IPS DF 6.9 (cell line): Measurements from ENCODE around the gene TNFSF12.
"Not testable (repeated sequence)": the region's sequence is repeated elsewhere in the genome, so short reads cannot be mapped to it uniquely, and the experiment has no call there.

Experiments
- DNase-seq: peaks from one replicate; pipeline ENCODE4 v3.0.0-alpha.2; 2013; ENCODE audit warnings: low read depth, low spot score
- H3K27ac ChIP-seq: one replicate; pipeline ENCODE4 v1.5.1; 2013; ENCODE audit warnings: low read length, control low read depth
- H3K27me3 ChIP-seq: 2 replicates; pipeline ENCODE4 v1.6.1; 2013; ENCODE audit warnings: mild to moderate bottlenecking, low read length; ENCODE audit not compliant: control insufficient read depth, insufficient read depth
- H3K36me3 ChIP-seq: 2 replicates; pipeline ENCODE4 v1.6.1; 2013; ENCODE audit warnings: low read length; ENCODE audit not compliant: control insufficient read depth, insufficient read depth
- H3K4me1 ChIP-seq: 2 replicates; pipeline ENCODE4 v1.6.1; 2013; ENCODE audit warnings: low read length; ENCODE audit not compliant: control insufficient read depth, insufficient read depth
- H3K4me3 ChIP-seq: 2 replicates; pipeline ENCODE4 v1.5.1; 2013; ENCODE audit warnings: mild to moderate bottlenecking, low read length
- H3K9me3 ChIP-seq: 2 replicates; pipeline ENCODE4 v1.6.1; 2013; ENCODE audit warnings: low read length, inconsistent platforms; ENCODE audit not compliant: control insufficient read depth, insufficient read depth
- WGBS: extraction: QIAGEN DNeasy Blood & Tissue Kit; methylation state at CpG from one replicate; pipeline ENCODE4 v1.1.7; 2013; ENCODE audit warnings: mixed read lengths, missing lambda C conversion rate; ENCODE audit not compliant: insufficient read length, insufficient coverage; 5-methylcytosine and 5-hydroxymethylcytosine counted together

The TNFSF12 gene

DNA sequence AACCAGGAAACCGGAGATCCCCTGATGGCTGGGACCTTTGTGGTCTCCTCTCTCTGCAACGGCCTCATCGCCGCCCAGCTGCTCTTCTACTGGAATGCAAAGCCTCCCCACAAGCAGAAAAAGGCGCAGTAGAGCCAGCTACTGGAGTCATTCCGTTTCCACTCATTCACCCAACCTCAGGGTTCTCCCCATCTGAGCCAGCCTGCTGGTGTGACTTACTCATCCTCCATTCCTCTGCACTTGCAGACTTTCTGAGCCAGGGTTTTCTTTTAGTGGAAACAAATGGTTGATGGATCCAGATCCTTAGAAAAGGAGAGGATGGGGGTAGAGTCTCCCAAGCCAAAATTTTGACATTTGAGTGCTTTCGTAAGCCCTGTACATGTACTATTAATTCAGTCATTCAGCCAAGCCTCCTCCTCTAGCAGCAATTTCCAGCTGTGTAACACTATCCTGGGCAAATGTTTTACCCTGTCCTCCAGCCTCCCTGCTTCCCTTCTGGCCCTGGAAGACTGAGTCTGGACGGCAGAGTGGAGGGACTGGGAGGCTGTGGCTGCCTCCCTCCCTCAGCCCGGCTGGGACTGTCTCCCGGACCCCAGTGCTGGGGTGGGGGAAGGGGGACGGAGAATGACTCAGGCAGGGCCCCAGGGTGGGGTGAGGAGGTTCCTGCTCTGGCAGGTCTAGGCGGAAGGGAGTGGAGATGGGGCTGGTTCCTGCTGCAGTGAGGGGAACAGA lies 38.7 kb downstream of the TNFSF12 start:
- Histone ChIP-seq H3K9me3 (no peaks in the 10 kb centered on the region), H3K36me3 (peaks cover 7% of the 10 kb centered on the region; the same call in 1 of the 2 replicates), H3K4me1 (peaks cover 7% of the 10 kb centered on the region; the same call in 1 of the 2 replicates), H3K27ac (no peak overlapping the region), H3K27me3 (no peaks in the 10 kb centered on the region), H3K4me3 (no peak overlapping the region)
- no CpG with 5 or more reads among the region's 12 CpGs for WGBS
- DNase-seq: no peak

- DNase-seq: no peak
- peak overlapping the region; percentile 57; the same call in 1 of the 2 replicates for H3K4me3 ChIP-seq
These were observed 39.8 kb downstream of the TNFSF12 start for GRCh38 chr17:7588553-7589203.

DNA sequence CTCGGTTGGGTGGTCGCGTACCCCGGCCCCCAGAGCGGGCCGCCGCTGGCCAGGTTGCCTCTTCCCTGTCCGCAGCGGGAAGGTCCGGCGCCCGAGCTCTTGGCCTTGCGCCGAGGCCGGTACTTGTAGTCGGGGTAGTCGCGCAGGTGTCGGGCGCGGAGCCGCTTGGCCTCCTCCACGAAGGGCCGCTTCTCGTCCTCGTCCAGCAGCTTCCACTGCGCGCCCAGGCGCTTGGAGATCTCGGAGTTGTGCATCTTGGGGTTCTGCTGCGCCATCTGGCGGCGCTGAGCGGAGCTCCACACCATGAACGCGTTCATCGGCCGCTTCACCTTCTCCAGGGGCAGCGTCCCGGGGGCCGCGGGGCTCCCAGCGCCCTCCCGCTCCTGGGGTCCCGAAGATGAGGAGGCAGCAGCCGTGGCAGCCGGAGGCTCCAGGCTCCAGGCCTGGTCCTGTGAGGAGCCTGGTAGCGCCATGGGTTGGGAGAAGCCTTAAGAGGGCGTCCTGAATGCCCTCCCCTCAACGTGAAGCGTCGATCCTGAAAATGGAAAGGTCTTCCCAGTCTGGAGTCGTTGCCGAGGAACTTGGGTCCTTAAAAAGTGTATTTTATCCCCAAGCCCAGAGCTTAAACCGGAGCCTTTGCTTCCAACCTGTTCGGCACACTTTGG lies 40.5 kb downstream of the TNFSF12 start:
- WGBS: no CpG with 5 or more reads among the region's 56 CpGs
- peaks cover 5% of the 10 kb centered on the region; the same call in 1 of the 2 replicates for H3K4me1 ChIP-seq
- H3K9me3 ChIP-seq: no peaks in the 10 kb centered on the region
- peaks cover 9% of the 10 kb centered on the region; the same call in 1 of the 2 replicates for H3K36me3 ChIP-seq
- peak; percentile 85 for DNase-seq
- peak overlapping the region; percentile 57; the same call in 1 of the 2 replicates for H3K4me3 ChIP-seq
- no peaks in the 10 kb centered on the region for H3K27me3 ChIP-seq
- H3K27ac ChIP-seq: no peak overlapping the region

More at GRCh38 chr17:7588553-7589203, 39.8 kb downstream of the TNFSF12 start:
- no peaks in the 10 kb centered on the region for H3K27me3 ChIP-seq
- no peaks in the 10 kb centered on the region for H3K9me3 ChIP-seq
- no peak overlapping the region for H3K27ac ChIP-seq
- no CpG with 5 or more reads among the region's 30 CpGs for WGBS
- peaks cover 5% of the 10 kb centered on the region; the same call in 1 of the 2 replicates for H3K4me1 ChIP-seq
- peaks cover 8% of the 10 kb centered on the region; the same call in 1 of the 2 replicates for H3K36me3 ChIP-seq

DNA sequence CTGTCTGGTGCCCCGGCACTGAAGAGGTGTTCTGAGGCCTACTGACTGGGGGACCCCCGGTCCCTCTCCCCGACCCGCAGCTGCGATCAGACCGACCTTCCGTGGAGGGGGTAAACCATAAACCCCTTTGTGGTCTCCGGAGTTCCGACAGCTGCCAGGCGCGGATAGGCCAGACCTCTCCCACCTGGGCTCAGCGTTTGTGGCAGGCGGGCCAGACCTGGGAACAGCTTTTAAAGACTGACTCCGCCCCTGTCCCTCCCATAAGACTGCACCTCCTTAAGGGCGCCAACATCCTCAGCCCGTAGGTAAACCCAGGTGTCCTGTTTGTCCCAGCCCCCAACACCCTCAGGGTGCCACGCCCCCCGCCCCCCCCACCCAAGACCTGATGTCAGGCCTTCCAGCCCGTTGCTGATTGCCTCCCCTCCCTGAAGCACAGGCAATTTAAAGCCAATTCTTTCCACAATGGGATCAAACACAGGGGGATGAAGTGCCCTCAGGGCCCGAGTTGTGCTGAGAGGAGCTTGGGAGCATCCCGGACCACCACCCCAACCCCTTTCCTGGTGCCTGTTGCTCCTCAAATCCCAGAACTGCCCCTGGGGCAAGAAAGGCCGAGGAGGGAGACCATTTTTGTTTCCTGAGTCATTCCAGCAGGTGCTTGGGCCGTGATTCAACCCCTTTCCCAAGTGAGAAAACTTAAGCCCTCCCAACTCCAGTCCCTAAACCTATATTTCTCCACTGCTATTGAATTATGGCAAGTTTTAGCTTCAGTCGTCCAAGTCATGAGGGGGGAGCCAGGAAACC lies 41.2 kb downstream of the TNFSF12 start, which contains the start of gene SOX15:
Gene SOX15 (minus strand): TSS at position 204 of the 801 bp plus-strand sequence. CDS start 418 bp downstream, outside the sequence.
- no CpG with 5 or more reads among the region's 24 CpGs for WGBS
- no peaks in the 10 kb centered on the region for H3K9me3 ChIP-seq
- no peak within 1 kb of the TSS for H3K27ac ChIP-seq
- H3K4me3 ChIP-seq: peak within 1 kb of the TSS; percentile 57; the same call in 1 of the 2 replicates
- peaks cover 9% of the 10 kb centered on the region; the same call in 1 of the 2 replicates for H3K36me3 ChIP-seq
- H3K4me1 ChIP-seq: peaks cover 5% of the 10 kb centered on the region; the same call in 1 of the 2 replicates
- no peaks in the 10 kb centered on the region for H3K27me3 ChIP-seq
- no peak for DNase-seq

GRCh38 chr17:7590743-7591142 lies 41.9 kb downstream of the TNFSF12 start:
- DNase-seq: no peak
- H3K36me3 ChIP-seq: peaks cover 11% of the 10 kb centered on the region; the same call in 1 of the 2 replicates
- WGBS: no CpG with 5 or more reads among the region's 4 CpGs

DNA sequence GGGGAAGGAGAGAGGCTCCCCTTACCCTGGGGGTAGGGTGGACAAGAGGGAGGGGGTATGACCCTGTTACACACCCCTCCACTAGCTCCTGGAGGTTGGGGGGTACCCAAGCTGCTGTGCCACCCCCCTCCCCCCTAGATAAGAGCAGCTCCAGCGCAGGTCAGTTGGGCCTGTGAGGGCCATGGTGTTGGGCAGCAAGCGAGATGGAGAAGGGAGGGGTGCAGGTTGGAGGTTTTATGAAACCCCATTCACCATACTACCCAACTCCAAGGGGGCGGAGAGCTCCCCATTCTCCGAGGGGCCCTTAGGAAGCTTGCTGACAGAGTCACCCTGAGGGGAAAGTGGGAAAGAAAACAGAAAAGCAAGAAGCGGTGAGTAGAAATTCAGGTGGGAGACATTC lies 42.7 kb downstream of the TNFSF12 start:
- WGBS: no CpG with 5 or more reads among the region's 5 CpGs
- H3K4me3 ChIP-seq: no peak overlapping the region
- DNase-seq: no peak
- H3K27ac ChIP-seq: no peak overlapping the region
- H3K36me3 ChIP-seq: peaks cover 14% of the 10 kb centered on the region; the same call in 1 of the 2 replicates
- no peaks in the 10 kb centered on the region for H3K9me3 ChIP-seq
- no peaks in the 10 kb centered on the region for H3K27me3 ChIP-seq
- peaks cover 5% of the 10 kb centered on the region; the same call in 1 of the 2 replicates for H3K4me1 ChIP-seq

More at GRCh38 chr17:7590743-7591142, 41.9 kb downstream of the TNFSF12 start:
- Histone ChIP-seq H3K4me3 (no peak overlapping the region), H3K9me3 (no peaks in the 10 kb centered on the region), H3K27ac (no peak overlapping the region), H3K27me3 (no peaks in the 10 kb centered on the region), H3K4me1 (peaks cover 5% of the 10 kb centered on the region; the same call in 1 of the 2 replicates)

GRCh38 chr17:7592422-7593021 lies 43.7 kb downstream of the TNFSF12 start:
- Histone ChIP-seq H3K27me3 (no peaks in the 10 kb centered on the region), H3K36me3 (peaks cover 14% of the 10 kb centered on the region; the same call in 1 of the 2 replicates), H3K27ac (no peak overlapping the region), H3K4me1 (peaks cover 5% of the 10 kb centered on the region; the same call in 1 of the 2 replicates), H3K4me3 (no peak overlapping the region), H3K9me3 (no peaks in the 10 kb centered on the region)
- no CpG with 5 or more reads among the region's 23 CpGs for WGBS
- DNase-seq: no peak

DNA sequence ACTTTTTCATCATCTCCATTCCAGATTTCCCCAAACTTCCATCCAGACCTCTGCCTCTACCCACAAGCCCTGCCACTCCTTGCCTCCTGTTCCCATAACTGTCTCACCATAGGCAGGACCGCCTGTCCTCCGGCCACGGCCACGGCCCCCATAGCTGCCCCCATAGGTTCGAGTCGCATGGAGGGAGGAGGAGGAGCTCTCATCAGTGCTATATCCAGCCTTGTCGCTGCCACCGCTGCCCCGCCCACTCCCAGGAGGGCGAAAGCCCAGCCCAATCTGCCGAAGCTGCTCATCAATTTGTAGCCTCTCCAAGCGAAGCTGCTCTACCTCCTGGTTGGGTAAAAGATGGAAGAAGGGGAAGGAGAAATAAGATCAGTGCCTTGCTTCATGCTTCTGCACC lies 44.4 kb downstream of the TNFSF12 start:
- no peaks in the 10 kb centered on the region for H3K27me3 ChIP-seq
- H3K27ac ChIP-seq: no peak overlapping the region
- peaks cover 4% of the 10 kb centered on the region; the same call in 1 of the 2 replicates for H3K4me1 ChIP-seq
- no peak overlapping the region for H3K4me3 ChIP-seq
- H3K36me3 ChIP-seq: peaks cover 14% of the 10 kb centered on the region; the same call in 1 of the 2 replicates
- no CpG with 5 or more reads among the region's 12 CpGs for WGBS
- no peaks in the 10 kb centered on the region for H3K9me3 ChIP-seq
- DNase-seq: no peak

GRCh38 chr17:7597561-7597960 lies 48.7 kb downstream of the TNFSF12 start:
- H3K36me3 ChIP-seq, H3K27ac ChIP-seq, H3K27me3 ChIP-seq, H3K4me1 ChIP-seq, DNase-seq, H3K9me3 ChIP-seq, H3K4me3 ChIP-seq: not testable (repeated sequence)
- no CpG with 5 or more reads among the region's 5 CpGs for WGBS
